GM23248 (cell line): ENCODE results near the gene NEK11. TPM values are rescaled to one million over a fixed set of nuclear protein-coding genes. Genes with fewer than 3 reads are reported as not detected.

ENCODE experiments used
- DNase-seq: peaks from one replicate; pipeline ENCODE4 v3.0.0-alpha.2; 2015
- H2AFZ ChIP-seq: fragments of 200-600 bp; sonication (generic); 2 replicates; pipeline ENCODE4 v1.6.1; 2016; ENCODE audit warnings: antibody characterized with exemption
- H3F3A ChIP-seq: fragments of 200-600 bp; sonication (generic); 2 replicates; pipeline ENCODE4 v1.6.1; 2016; ENCODE audit warnings: mild to moderate bottlenecking, antibody characterized with exemption, mixed run types; ENCODE audit not compliant: insufficient read depth
- H3K27ac ChIP-seq: fragments of 200-600 bp; sonication (generic); 2 replicates; pipeline ENCODE4 v1.5.1; 2016; ENCODE audit warnings: mild to moderate bottlenecking
- H3K27me3 ChIP-seq: fragments of 200-600 bp; sonication (generic); replicated peaks from 2 replicates; pipeline ENCODE4 v1.6.1; 2016; ENCODE audit warnings: mild to moderate bottlenecking; ENCODE audit not compliant: insufficient read depth
- H3K36me3 ChIP-seq: fragments of 200-600 bp; sonication (generic); 2 replicates; pipeline ENCODE4 v1.6.1; 2016; ENCODE audit warnings: low read depth, mild to moderate bottlenecking
- H3K4me1 ChIP-seq: fragments of 200-600 bp; sonication (generic); 2 replicates; pipeline ENCODE4 v1.6.1; 2016; ENCODE audit warnings: mild to moderate bottlenecking; ENCODE audit not compliant: insufficient read depth
- H3K4me2 ChIP-seq: fragments of 200-600 bp; sonication (generic); one replicate; pipeline ENCODE4 v1.6.1; 2016; ENCODE audit warnings: mild to moderate bottlenecking; ENCODE audit not compliant: unreplicated experiment
- H3K4me3 ChIP-seq: fragments of 200-600 bp; sonication (generic); 2 replicates; pipeline ENCODE4 v1.5.1; 2016; ENCODE audit warnings: mild to moderate bottlenecking
- H3K79me2 ChIP-seq: fragments of 200-600 bp; sonication (generic); 2 replicates; pipeline ENCODE4 v1.6.1; 2016; ENCODE audit warnings: mild to moderate bottlenecking; ENCODE audit not compliant: insufficient read depth
- H3K9ac ChIP-seq: fragments of 200-600 bp; sonication (generic); 2 replicates; pipeline ENCODE4 v1.6.1; 2016; ENCODE audit warnings: mild to moderate bottlenecking
- H3K9me2 ChIP-seq: fragments of 200-600 bp; sonication (generic); 2 replicates; pipeline ENCODE4 v1.6.1; 2016; ENCODE audit warnings: mixed run types, mild to moderate bottlenecking, moderate library complexity; ENCODE audit not compliant: insufficient read depth
- H3K9me3 ChIP-seq: fragments of 200-600 bp; sonication (generic); one replicate; pipeline ENCODE4 v1.6.1; 2017; ENCODE audit warnings: low read depth
- H4K20me1 ChIP-seq: fragments of 200-600 bp; sonication (generic); 2 replicates; pipeline ENCODE4 v1.6.0; 2016; ENCODE audit not compliant: insufficient read depth
- EZH2 ChIP-seq: fragments of 200-600 bp; sonication (generic); IDR thresholded peaks from 2 replicates; pipeline ENCODE4 v1.6.1; 2018; ENCODE audit warnings: antibody characterized with exemption, mild to moderate bottlenecking; ENCODE audit not compliant: insufficient read depth, poor library complexity, severe bottlenecking
- EZH2phosphoT487 ChIP-seq: fragments of 200-600 bp; sonication (generic); IDR thresholded peaks from 2 replicates; pipeline ENCODE4 v1.6.1; 2018; ENCODE audit warnings: antibody characterized with exemption, moderate library complexity, mild to moderate bottlenecking, low read depth; ENCODE audit not compliant: insufficient read depth
- WGBS, 2 experiments: methylation state at CpG; one replicate each; pipeline ENCODE4 v1.1.6; 2015 to 2017; ENCODE audit warnings: low lambda C conversion rate in 2 of 2, low coverage in 1 of 2; ENCODE audit errors: missing lambda C conversion rate in 2 of 2; 5-methylcytosine and 5-hydroxymethylcytosine counted together
- in situ Hi-C: fragments of 300-500 bp; cut with MboI; formaldehyde crosslinking; loops from 2 replicates; pipeline ENCODE4 v1.15.0; 2020
- polyA plus RNA-seq: library from polyadenylated mRNA; unstranded; fragments of >200 nt; fragmentation: Nextera tagmentation; extraction: Ambion mirVana; gene quantifications from 2 replicates; pipeline ENCODE4 v1.2.1, GENCODE V29; 2016
- total RNA-seq: library from RNA; depleted of rRNA; stranded (reverse); fragments of >200 nt; shearing (Covaris generic); gene quantifications from 2 replicates; pipeline ENCODE4 v1.2.3, GENCODE V29; 2014

NEK11 gene
- total and polyA plus RNA-seq, 2 experiments from 2014 or later: 7.6 to 18.5 TPM

- H3K4me2 ChIP-seq: no peak overlapping the region
Observed at GRCh38 chr3:131020122-131020693, 6.5 kb upstream of the NEK11 start.

GRCh38 chr3:131025539-131025938 is 1.1 kb upstream of the NEK11 start:
- WGBS, 2 experiments: 61 to 68% methylated on average over 1 of the region's 1 CpG
- H3K9me3 ChIP-seq: no peaks in the 10 kb centered on the region
- H3K4me2 ChIP-seq: peak overlapping the region; percentile 83
- no peak for DNase-seq
- H3K36me3 ChIP-seq: no peaks in the 10 kb centered on the region
- H3K27ac ChIP-seq: no peak overlapping the region
- H3K9ac ChIP-seq: peak overlapping the region; percentile 92
- TF ChIP-seq EZH2 (no peak), EZH2phosphoT487 (no peak)
- no peaks in the 10 kb centered on the region for H4K20me1 ChIP-seq
- in situ Hi-C loops: loop anchor here (25.0 kb wide), 2 partner anchors 462 to 987 kb away; no protein-coding TSS in a partner anchor
- peaks cover 27% of the 10 kb centered on the region for H3K4me1 ChIP-seq
- H3F3A ChIP-seq: no peaks in the 10 kb centered on the region
- no peaks in the 10 kb centered on the region for H3K9me2 ChIP-seq
- no peaks in the 10 kb centered on the region for H3K27me3 ChIP-seq
- peaks cover 18% of the 10 kb centered on the region for H3K79me2 ChIP-seq
- H3K4me3 ChIP-seq: peak overlapping the region; percentile 80
- peak overlapping the region; percentile 93; the same call in 1 of the 2 replicates for H2AFZ ChIP-seq

More at GRCh38 chr3:131020122-131020693, 6.5 kb upstream of the NEK11 start:
- Histone ChIP-seq H3K36me3 (peaks cover 20% of the 10 kb centered on the region), H2AFZ (no peak overlapping the region), H3K79me2 (peaks cover 25% of the 10 kb centered on the region), H3K9me3 (no peaks in the 10 kb centered on the region), H3K27ac (no peak overlapping the region), H3K9me2 (no peaks in the 10 kb centered on the region), H4K20me1 (no peaks in the 10 kb centered on the region), H3K9ac (no peak overlapping the region), H3F3A (no peaks in the 10 kb centered on the region), H3K4me1 (peaks cover 13% of the 10 kb centered on the region; the same call in 1 of the 2 replicates), H3K27me3 (no peaks in the 10 kb centered on the region), H3K4me3 (no peak overlapping the region)
- TF ChIP-seq EZH2: no peak
- no peak for TF ChIP-seq EZH2phosphoT487
- DNase-seq: no peak
- WGBS, 2 experiments: 76 to 79% methylated on average over 5 of the region's 5 CpGs
- in situ Hi-C loops: no loop called here

GRCh38 chr3:131028844-131029243 is 2.2 kb downstream of the NEK11 start:
- Histone ChIP-seq H4K20me1 (no peaks in the 10 kb centered on the region), H2AFZ (no peak overlapping the region), H3K9me2 (no peaks in the 10 kb centered on the region), H3K9ac (no peak overlapping the region), H3K9me3 (no peaks in the 10 kb centered on the region), H3F3A (0 out of 2 replicates have a peak, but pooled peaks cover 6% of the 10 kb centered on the region), H3K4me3 (no peak overlapping the region), H3K79me2 (peaks cover 16% of the 10 kb centered on the region; the same call in 1 of the 2 replicates), H3K27me3 (no peaks in the 10 kb centered on the region), H3K4me2 (no peak overlapping the region), H3K27ac (no peak overlapping the region), H3K4me1 (peaks cover 15% of the 10 kb centered on the region), H3K36me3 (no peaks in the 10 kb centered on the region)
- no peak for DNase-seq
- TF ChIP-seq EZH2 (no peak), EZH2phosphoT487 (no peak)
- 96 to 99% methylated on average over 3 of the region's 3 CpGs for WGBS, 2 experiments
- in situ Hi-C loops: loop anchor here (25.0 kb wide), 2 partner anchors 458 to 983 kb away; no protein-coding TSS in a partner anchor

- Histone ChIP-seq H4K20me1 (no peaks in the 10 kb centered on the region), H3F3A (peaks cover 23% of the 10 kb centered on the region), H3K27me3 (no peaks in the 10 kb centered on the region), H3K9ac (no peak overlapping the region), H3K79me2 (no peaks in the 10 kb centered on the region), H3K4me2 (no peak overlapping the region), H3K9me3 (no peaks in the 10 kb centered on the region), H3K4me1 (peaks cover 16% of the 10 kb centered on the region), H3K4me3 (no peak overlapping the region), H3K9me2 (no peaks in the 10 kb centered on the region), H3K36me3 (no peaks in the 10 kb centered on the region), H2AFZ (no peak overlapping the region), H3K27ac (no peak overlapping the region)
- 22 to 34% methylated on average over 3 of the region's 3 CpGs for WGBS, 2 experiments
- no peak for TF ChIP-seq EZH2
- TF ChIP-seq EZH2phosphoT487: no peak
- in situ Hi-C loops: loop anchor here (25.0 kb wide), 2 partner anchors 456 to 981 kb away; no protein-coding TSS in a partner anchor
- DNase-seq: peak; percentile 16
Observed at GRCh38 chr3:131031660-131032059, 5.0 kb downstream of the NEK11 start.
